CD8-positive, alpha-beta memory T cell (primary cell): ENCODE results near the gene TNKS1BP1. TPM values are rescaled to one million over a fixed set of nuclear protein-coding genes. Genes with fewer than 3 reads are reported as not detected.
"Not testable (repeated sequence)": the region's sequence is repeated elsewhere in the genome, so short reads cannot be mapped to it uniquely, and the experiment has no call there.

Experiments
- CTCF ChIA-PET: fragments of 350-600 bp; sonication (Branson Sonifier 250); formaldehyde crosslinking; loops from one replicate; lab custom pipeline; 2021; ENCODE audit warnings: antibody characterized with exemption; lab: Charles Lee
- POLR2A ChIA-PET: fragments of 350-600 bp; sonication (Branson Sonifier 250); formaldehyde crosslinking; loops from one replicate; lab custom pipeline; 2021; ENCODE audit warnings: antibody characterized with exemption; lab: Charles Lee
- DNase-seq, 5 donors: peaks; one replicate each; pipeline versions ENCODE4 v3.0.0 to v3.0.0-alpha.2; 2020 to 2022; ENCODE audit warnings: mixed read lengths in 1 of 5
- H3K27ac ChIP-seq: one replicate; pipeline ENCODE4 v1.7.0; 2013; ENCODE audit warnings: low read depth, mild to moderate bottlenecking, low read length, moderate library complexity
- H3K27me3 ChIP-seq: 2 replicates; pipeline ENCODE4 v1.7.0; 2013; ENCODE audit warnings: low read length, mild to moderate bottlenecking; ENCODE audit not compliant: insufficient read depth, poor library complexity, severe bottlenecking
- H3K36me3 ChIP-seq: 2 replicates; pipeline ENCODE4 v1.7.0; 2013; ENCODE audit warnings: mild to moderate bottlenecking, low read length, moderate library complexity; ENCODE audit not compliant: insufficient read depth
- H3K4me1 ChIP-seq: 2 replicates; pipeline ENCODE4 v1.7.0; 2013; ENCODE audit warnings: mild to moderate bottlenecking, low read length, moderate library complexity; ENCODE audit not compliant: insufficient read depth
- H3K4me3 ChIP-seq: 2 replicates; pipeline ENCODE4 v1.7.0; 2013; ENCODE audit warnings: mild to moderate bottlenecking, low read length
- H3K9me3 ChIP-seq: 2 replicates; pipeline ENCODE4 v1.7.0; 2013; ENCODE audit warnings: mild to moderate bottlenecking, low read length
- H3K27ac Mint-ChIP-seq, 8 donors: one replicate each; pipeline ENCODE4 v1.8.0; 2020 to 2021; ENCODE audit warnings: mixed read lengths in 8 of 8, mild to moderate bottlenecking in 6 of 8, inconsistent platforms in 3 of 8, moderate library complexity in 3 of 8
- H3K27me3 Mint-ChIP-seq, 2 donors: one replicate each; pipeline ENCODE4 v1.8.0; 2020 to 2021; ENCODE audit warnings: mixed read lengths in 2 of 2, mild to moderate bottlenecking in 1 of 2, moderate library complexity in 1 of 2
- H3K36me3 Mint-ChIP-seq, 3 donors: one replicate each; pipeline ENCODE4 v1.8.0; 2020 to 2021; ENCODE audit warnings: mixed read lengths in 3 of 3, inconsistent platforms in 1 of 3, mild to moderate bottlenecking in 1 of 3
- H3K4me1 Mint-ChIP-seq, 3 donors: one replicate each; pipeline ENCODE4 v1.8.0; 2020 to 2021; ENCODE audit warnings: mixed read lengths in 3 of 3, inconsistent platforms in 1 of 3, mild to moderate bottlenecking in 1 of 3
- H3K4me3 Mint-ChIP-seq, 7 donors: one replicate each; pipeline ENCODE4 v1.8.0; 2020 to 2021; ENCODE audit warnings: mixed read lengths in 7 of 7, mild to moderate bottlenecking in 6 of 7, moderate library complexity in 4 of 7, inconsistent platforms in 2 of 7
- H3K9me3 Mint-ChIP-seq, 5 donors: one replicate each; pipeline ENCODE4 v1.8.0; 2020 to 2022; ENCODE audit warnings: mixed read lengths in 5 of 5, mild to moderate bottlenecking in 3 of 5, moderate library complexity in 2 of 5, inconsistent platforms in 1 of 5
- polyA plus RNA-seq: library from polyadenylated mRNA; unstranded; fragments of 300-500 nt; fragmentation: Illumina TruSeq; gene quantifications from one replicate; pipeline ENCODE4 v1.2.3, GENCODE V29; 2021
- total RNA-seq, 2 experiments: library from RNA; stranded (reverse); gene quantifications; one replicate each; pipeline ENCODE4 v1.2.3, GENCODE V29; 2021

Gene TNKS1BP1
- total and polyA plus RNA-seq, 3 experiments from 2014 or later: 3.0 to 9.6 (median 8.7) TPM

- POLR2A ChIA-PET: no interaction called here
- H3K4me1 Mint-ChIP-seq: no peaks in the 10 kb centered on the region
- no peak for DNase-seq
- Histone ChIP-seq H3K36me3 (no peaks in the 10 kb centered on the region), H3K4me3 (no peak overlapping the region), H3K27me3 (no peaks in the 10 kb centered on the region), H3K27ac (no peak overlapping the region), H3K4me1 (no peaks in the 10 kb centered on the region), H3K9me3 (no peaks in the 10 kb centered on the region)
- H3K4me3 Mint-ChIP-seq: no peak overlapping the region
- peaks cover 0 to 5% (median 0%) of the 10 kb centered on the region in 3 donors for H3K36me3 Mint-ChIP-seq
- H3K27ac Mint-ChIP-seq: no peak overlapping the region
- H3K9me3 Mint-ChIP-seq: no peaks in the 10 kb centered on the region
- H3K27me3 Mint-ChIP-seq: peaks cover 6 to 20% of the 10 kb centered on the region in 2 donors
- CTCF ChIA-PET: interaction anchor here (0.9 to 1.3 kb wide), 3 partner anchors 12 to 94 kb away, joined by 3 read pairs; no protein-coding TSS in a partner anchor
Measured at GRCh38 chr11:57363131-57364080, 38.7 kb upstream of the TNKS1BP1 start.

- H3K36me3 ChIP-seq: no peaks in the 10 kb centered on the region
- no peaks in the 10 kb centered on the region for H3K4me1 ChIP-seq
- no peak overlapping the region for H3K4me3 Mint-ChIP-seq
- ChIA-PET CTCF (interaction anchor here (1.1 to 1.6 kb wide), 3 partner anchors 9 to 16 kb away, joined by 3 read pairs; no protein-coding TSS in a partner anchor), POLR2A (no interaction called here)
- no peaks in the 10 kb centered on the region for H3K4me1 Mint-ChIP-seq
- peak overlapping the region in 1 of 8 donors; percentile 56 for H3K27ac Mint-ChIP-seq
- no peaks in the 10 kb centered on the region for H3K9me3 Mint-ChIP-seq
- no peaks in the 10 kb centered on the region for H3K9me3 ChIP-seq
- no peak overlapping the region for H3K4me3 ChIP-seq
- H3K27me3 ChIP-seq: no peaks in the 10 kb centered on the region
- no peak overlapping the region for H3K27ac ChIP-seq
- no peak for DNase-seq
- peaks cover 0 to 5% (median 0%) of the 10 kb centered on the region in 3 donors for H3K36me3 Mint-ChIP-seq
- H3K27me3 Mint-ChIP-seq: peaks cover 6 to 19% of the 10 kb centered on the region in 2 donors
Measured at GRCh38 chr11:57361926-57362325, 37.2 kb upstream of the TNKS1BP1 start.

GRCh38 chr11:57361420-57361819, 36.7 kb upstream of the TNKS1BP1 start:
- H3K27me3 ChIP-seq, H3K27ac ChIP-seq, H3K4me3 ChIP-seq, DNase-seq, H3K36me3 ChIP-seq, H3K4me3 Mint-ChIP-seq, H3K9me3 Mint-ChIP-seq, H3K4me1 ChIP-seq, H3K4me1 Mint-ChIP-seq, H3K27ac Mint-ChIP-seq, H3K36me3 Mint-ChIP-seq, POLR2A ChIA-PET, H3K9me3 ChIP-seq: not testable (repeated sequence)
- CTCF ChIA-PET: interaction anchor here (1.5 to 2.6 kb wide), 3 partner anchors 8 to 16 kb away, joined by 3 to 14 read pairs (median 3); no protein-coding TSS in a partner anchor
- peaks cover 6 to 18% of the 10 kb centered on the region in 2 donors for H3K27me3 Mint-ChIP-seq

GRCh38 chr11:57360991-57361390, 36.2 kb upstream of the TNKS1BP1 start:
- no peaks in the 10 kb centered on the region for H3K27me3 ChIP-seq

GRCh38 chr11:57359896-57360690, 35.3 kb upstream of the TNKS1BP1 start:
- DNase-seq: no peak
- Mint-ChIP-seq H3K27me3 (peaks cover 6 to 24% of the 10 kb centered on the region in 2 donors), H3K9me3 (no peaks in the 10 kb centered on the region), H3K36me3 (peaks cover 0 to 5% (median 0%) of the 10 kb centered on the region in 3 donors), H3K4me3 (no peak overlapping the region), H3K4me1 (no peaks in the 10 kb centered on the region), H3K27ac (no peak overlapping the region)
- POLR2A ChIA-PET: no interaction called here
- H3K36me3 ChIP-seq: no peaks in the 10 kb centered on the region
- H3K4me3 ChIP-seq: no peak overlapping the region
- CTCF ChIA-PET: interaction anchor here (2.6 kb wide), 1 partner anchor 11 kb away, joined by 14 read pairs; no protein-coding TSS in a partner anchor
- H3K27me3 ChIP-seq: no peaks in the 10 kb centered on the region
- H3K4me1 ChIP-seq: no peaks in the 10 kb centered on the region
- H3K9me3 ChIP-seq: no peaks in the 10 kb centered on the region
- H3K27ac ChIP-seq: no peak overlapping the region

More at GRCh38 chr11:57360991-57361390, 36.2 kb upstream of the TNKS1BP1 start:
- H3K9me3 ChIP-seq: no peaks in the 10 kb centered on the region
- ChIA-PET POLR2A (no interaction called here), CTCF (interaction anchor here (1.5 to 2.6 kb wide), 3 partner anchors 8 to 15 kb away, joined by 3 to 14 read pairs (median 3); no protein-coding TSS in a partner anchor)
- Mint-ChIP-seq H3K27me3 (peaks cover 6 to 23% of the 10 kb centered on the region in 2 donors), H3K4me3 (no peak overlapping the region), H3K9me3 (no peaks in the 10 kb centered on the region), H3K36me3 (peaks cover 0 to 5% (median 0%) of the 10 kb centered on the region in 3 donors), H3K27ac (no peak overlapping the region), H3K4me1 (no peaks in the 10 kb centered on the region)
- DNase-seq: no peak
- H3K27ac ChIP-seq: no peak overlapping the region
- H3K36me3 ChIP-seq: no peaks in the 10 kb centered on the region
- H3K4me1 ChIP-seq: no peaks in the 10 kb centered on the region
- H3K4me3 ChIP-seq: no peak overlapping the region

GRCh38 chr11:57359396-57359795, 34.6 kb upstream of the TNKS1BP1 start:
- H3K4me1 ChIP-seq: no peaks in the 10 kb centered on the region
- H3K27ac ChIP-seq: no peak overlapping the region
- no peak overlapping the region for H3K4me3 ChIP-seq
- ChIA-PET CTCF (interaction anchor here (2.6 kb wide), 1 partner anchor 10 kb away, joined by 14 read pairs; no protein-coding TSS in a partner anchor), POLR2A (no interaction called here)
- Mint-ChIP-seq H3K4me3 (no peak overlapping the region), H3K4me1 (no peaks in the 10 kb centered on the region), H3K27ac (no peak overlapping the region), H3K27me3 (peaks cover 6 to 31% of the 10 kb centered on the region in 2 donors), H3K36me3 (peaks cover 0 to 5% (median 0%) of the 10 kb centered on the region in 3 donors), H3K9me3 (no peaks in the 10 kb centered on the region)
- no peaks in the 10 kb centered on the region for H3K27me3 ChIP-seq
- no peaks in the 10 kb centered on the region for H3K9me3 ChIP-seq
- no peaks in the 10 kb centered on the region for H3K36me3 ChIP-seq
- DNase-seq: no peak

GRCh38 chr11:57358991-57359390, 34.2 kb upstream of the TNKS1BP1 start:
- Mint-ChIP-seq H3K27ac (no peak overlapping the region), H3K36me3 (peaks cover 0 to 5% (median 0%) of the 10 kb centered on the region in 3 donors), H3K4me1 (no peaks in the 10 kb centered on the region), H3K4me3 (no peak overlapping the region), H3K27me3 (peaks cover 2 to 31% of the 10 kb centered on the region in 2 donors), H3K9me3 (no peaks in the 10 kb centered on the region)
- Histone ChIP-seq H3K4me1 (no peaks in the 10 kb centered on the region), H3K27ac (no peak overlapping the region), H3K9me3 (no peaks in the 10 kb centered on the region), H3K4me3 (no peak overlapping the region), H3K36me3 (no peaks in the 10 kb centered on the region), H3K27me3 (no peaks in the 10 kb centered on the region)
- ChIA-PET CTCF (interaction anchor here (2.6 kb wide), 1 partner anchor 9 kb away, joined by 14 read pairs; no protein-coding TSS in a partner anchor), POLR2A (no interaction called here)
- DNase-seq: no peak
